HCT116 (cell line): ENCODE results near the gene BAG2. TPM values are rescaled to one million over a fixed set of nuclear protein-coding genes. Genes with fewer than 3 reads are reported as not detected.

Source experiments
- ATAC-seq: fragments of 200-7000 bp; cut with Tn5 transposase; 2 replicates; pipeline ENCODE4 v1.9.1; 2020; ENCODE audit warnings: mild to moderate bottlenecking, moderate library complexity
- BruUV-seq: library from RNA; stranded (reverse); fragments of 400-500 nt; replicated peaks from 2 replicates; lab custom pipeline; 2021; lab: Mats Ljungman, UMichigan
- CTCF ChIA-PET: fragments of 300-600 bp; sonication (Branson Sonifier 250); formaldehyde crosslinking; loops from one replicate; lab custom pipeline; 2021; ENCODE audit warnings: antibody characterized with exemption; lab: Charles Lee
- POLR2A ChIA-PET: fragments of 300-600, 350-600 bp; sonication (Branson Sonifier 250); formaldehyde crosslinking; loops from one replicate; lab custom pipeline; 2021; ENCODE audit warnings: antibody characterized with exemption; lab: Charles Lee
- RAD21 ChIA-PET, 2 experiments: fragments of 300-600 bp; sonication (Branson Sonifier 250); formaldehyde crosslinking; loops; one replicate each; lab custom pipeline; 2023; ENCODE audit warnings: low total read pairs in 2 of 2; ENCODE audit not compliant: uncharacterized antibody in 2 of 2, unreplicated experiment in 2 of 2, low non-redundant PET in 1 of 2; lab: Charles Lee
- DNase-seq: peaks from one replicate; pipeline ENCODE4 v3.0.0-alpha.2; 2010; ENCODE audit warnings: low read depth, low spot score
- H2AFZ ChIP-seq: fragments of 200-600 bp; shearing (Covaris generic), sonication (generic); 2 replicates; pipeline ENCODE4 v1.6.1; 2017; ENCODE audit warnings: low read depth, mixed run types, mixed read lengths, antibody characterized with exemption, low read length; ENCODE audit not compliant: poor library complexity, severe bottlenecking
- H3K27ac ChIP-seq: 2 replicates; pipeline ENCODE4 v1.5.1; 2012; ENCODE audit warnings: low read depth, low read length
- H3K27me3 ChIP-seq: fragments of 200-600 bp; sonication (generic); 2 replicates; pipeline ENCODE4 v1.6.1; 2016; ENCODE audit warnings: mixed run types, low read length, mixed read lengths; ENCODE audit not compliant: insufficient read depth
- H3K36me3 ChIP-seq, 2 experiments: fragments of 200-500 bp in 1 of 2; fragments of 200-600 bp in 1 of 2; sonication (Bioruptor generic) in 1 of 2; sonication (generic) in 1 of 2; 2 replicates each; pipeline versions ENCODE4 v1.5.1 to v1.6.1; 2014 to 2016; ENCODE audit warnings: low read length in 2 of 2, inconsistent platforms in 1 of 2, mixed read lengths in 1 of 2, mixed run types in 1 of 2; ENCODE audit not compliant: insufficient read depth in 2 of 2, control insufficient read depth in 1 of 2
- H3K4me1 ChIP-seq, 2 experiments: fragments of 200-600 bp in 1 of 2; sonication (generic) in 1 of 2; 2 replicates each; pipeline versions ENCODE4 v1.5.1 to v1.6.1; 2012 to 2017; ENCODE audit warnings: low read length in 2 of 2, inconsistent platforms in 1 of 2, mild to moderate bottlenecking in 1 of 2, mixed read lengths in 1 of 2, mixed run types in 1 of 2, moderate library complexity in 1 of 2; ENCODE audit not compliant: insufficient read depth in 2 of 2, control insufficient read depth in 1 of 2
- H3K4me2 ChIP-seq: fragments of 200-600 bp; sonication (generic); 2 replicates; pipeline ENCODE4 v1.6.1; 2017; ENCODE audit warnings: mixed run types, low read length, mixed read lengths
- H3K4me3 ChIP-seq, 2 experiments: fragments of 200-600 bp in 1 of 2; sonication (generic) in 1 of 2; replicated peaks in 1 of 2; 2 replicates each; pipeline ENCODE4 v1.5.1; 2011 to 2016; ENCODE audit warnings: low read length in 2 of 2, control low read depth in 1 of 2, low read depth in 1 of 2, mild to moderate bottlenecking in 1 of 2, mixed read lengths in 1 of 2, mixed run types in 1 of 2
- H3K79me2 ChIP-seq: fragments of 200-600 bp; sonication (generic); 2 replicates; pipeline ENCODE4 v1.6.1; 2017; ENCODE audit warnings: mild to moderate bottlenecking, mixed run types, low read length, moderate library complexity, mixed read lengths; ENCODE audit not compliant: insufficient read depth
- H3K9ac ChIP-seq: fragments of 200-600 bp; sonication (generic); 2 replicates; pipeline ENCODE4 v1.6.1; 2016; ENCODE audit warnings: low read length, mixed read lengths
- H3K9me2 ChIP-seq: fragments of 200-600 bp; sonication (generic), shearing (Covaris generic); 2 replicates; pipeline ENCODE4 v1.6.1; 2017; ENCODE audit warnings: mixed run types, mild to moderate bottlenecking, moderate library complexity; ENCODE audit not compliant: insufficient read depth
- H3K9me3 ChIP-seq, 2 experiments: fragments of 200-500 bp in 1 of 2; fragments of 200-600 bp in 1 of 2; sonication (Bioruptor generic) in 1 of 2; sonication (generic) in 1 of 2; 2 replicates each; pipeline ENCODE4 v1.6.1; 2014 to 2017; ENCODE audit warnings: low read length in 2 of 2, mixed read lengths in 2 of 2, inconsistent platforms in 1 of 2, low read depth in 1 of 2, mild to moderate bottlenecking in 1 of 2, mixed run types in 1 of 2, moderate library complexity in 1 of 2; ENCODE audit not compliant: control insufficient read depth in 1 of 2, insufficient read depth in 1 of 2
- H4K20me1 ChIP-seq: fragments of 200-600 bp; sonication (generic), shearing (Covaris generic); 2 replicates; pipeline ENCODE4 v1.6.1; 2017; ENCODE audit warnings: mixed run types, mild to moderate bottlenecking, moderate library complexity; ENCODE audit not compliant: insufficient read depth
- CBX3 ChIP-seq: IDR thresholded peaks from 2 replicates; pipeline ENCODE4 v1.6.1; 2012; ENCODE audit warnings: low read depth
- CEBPB ChIP-seq: IDR thresholded peaks from 2 replicates; pipeline ENCODE4 v1.6.1; 2012; ENCODE audit warnings: low read depth
- CTCF ChIP-seq, 3 experiments: fragments of 200-600 bp in 1 of 3; sonication (generic) in 1 of 3; IDR thresholded peaks in 2 of 3; conservative IDR thresholded peaks in 1 of 3; 2 replicates each; pipeline ENCODE4 v1.5.1; 2012 to 2017; ENCODE audit warnings: low read depth in 2 of 3, low read length in 2 of 3, antibody characterized with exemption in 1 of 3, borderline replicate concordance in 1 of 3, control low read depth in 1 of 3, mild to moderate bottlenecking in 1 of 3, mixed read lengths in 1 of 3, mixed run types in 1 of 3, moderate library complexity in 1 of 3; ENCODE audit not compliant: insufficient read depth in 1 of 3
- ELF1 ChIP-seq: IDR thresholded peaks from 2 replicates; pipeline ENCODE4 v1.6.1; 2012; ENCODE audit warnings: low read depth, borderline replicate concordance
- EZH2 ChIP-seq: fragments of 200-600 bp; sonication (generic); IDR thresholded peaks from 2 replicates; pipeline ENCODE4 v1.6.1; 2017; ENCODE audit warnings: antibody characterized with exemption, mixed run types
- FOSL1 ChIP-seq: IDR thresholded peaks from 2 replicates; pipeline ENCODE4 v1.6.1; 2012; ENCODE audit warnings: low read depth
- JUND ChIP-seq: IDR thresholded peaks from 2 replicates; pipeline ENCODE4 v1.6.1; 2012
- POLR2A ChIP-seq: IDR thresholded peaks from 2 replicates; pipeline ENCODE4 v1.7.0; 2011; ENCODE audit warnings: borderline replicate concordance; ENCODE audit not compliant: insufficient read depth, insufficient read length; ENCODE audit errors: extremely low read depth
- POLR2AphosphoS5 ChIP-seq: IDR thresholded peaks from 2 replicates; pipeline ENCODE4 v1.6.1; 2011; ENCODE audit warnings: mild to moderate bottlenecking, low read depth, low read length, moderate library complexity
- RAD21 ChIP-seq: IDR thresholded peaks from 2 replicates; pipeline ENCODE4 v1.6.1; 2012; ENCODE audit warnings: low read depth, mild to moderate bottlenecking
- SIN3A ChIP-seq: IDR thresholded peaks from 2 replicates; pipeline ENCODE4 v1.6.1; 2012; ENCODE audit warnings: low read depth
- SP1 ChIP-seq: IDR thresholded peaks from 2 replicates; pipeline ENCODE4 v1.6.1; 2012; ENCODE audit warnings: low read depth
- TCF7L2 ChIP-seq: IDR thresholded peaks from 2 replicates; pipeline ENCODE4 v1.7.0; 2011; ENCODE audit warnings: borderline replicate concordance, inconsistent platforms; ENCODE audit not compliant: insufficient read depth, insufficient read length; ENCODE audit errors: extremely low read depth
- YY1 ChIP-seq: IDR thresholded peaks from 2 replicates; pipeline ENCODE4 v1.6.1; 2011; ENCODE audit warnings: low read length, low read depth, moderate library complexity, mild to moderate bottlenecking; ENCODE audit not compliant: insufficient replicate concordance; ENCODE audit errors: extremely low read depth
- ZFX ChIP-seq: fragments of 450-650 bp; IDR thresholded peaks from 2 replicates; pipeline ENCODE4 v1.6.1; 2017
- intact Hi-C: fragments of 100-400 bp; cut with micrococcal nuclease; formaldehyde crosslinking; loops from 2 replicates; pipeline ENCODE4 v1.10.0; 2022
- total RNA-seq: library from RNA; stranded (reverse); gene quantifications from one replicate; pipeline ENCODE4 v1.2.1, GENCODE V29; 2021; ENCODE audit not compliant: unreplicated experiment
- TF ChIP-seq, protein P1 (sequence below): IDR thresholded peaks from 2 replicates; pipeline ENCODE4 v1.6.1; 2012

BAG2 gene
- total RNA-seq, 1 experiment from 2014 or later = 13.5 TPM

DNA sequence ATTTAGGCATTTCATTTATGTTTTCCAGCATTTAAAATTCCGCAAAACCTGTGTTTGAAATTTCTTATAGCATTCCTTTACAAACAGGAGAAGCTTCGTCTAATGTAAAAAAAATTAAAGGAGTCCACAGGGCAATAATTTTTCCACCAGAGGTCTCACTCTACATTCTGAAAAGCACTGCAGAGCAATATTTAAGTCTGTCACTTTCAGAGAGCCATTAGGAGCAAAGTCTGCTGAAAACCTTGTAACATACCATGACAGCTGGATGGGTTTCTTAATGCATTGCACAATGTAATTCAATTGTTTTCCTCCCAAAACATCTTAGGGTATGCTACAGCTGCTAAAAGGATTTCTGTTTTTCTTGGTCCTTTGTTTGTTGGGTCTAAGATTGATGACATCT, 18.0 kb downstream of the BAG2 start:
- Histone ChIP-seq H3K79me2 (peaks cover 6% of the 10 kb centered on the region; the same call in 1 of the 2 replicates), H3K9ac (no peak overlapping the region), H3K27me3 (no peaks in the 10 kb centered on the region), H3K36me3 (peaks cover 6 to 9% of the 10 kb centered on the region in 2 experiments), H3K4me2 (no peak overlapping the region), H2AFZ (no peak overlapping the region), H3K9me3 (no peaks in the 10 kb centered on the region), H3K9me2 (no peaks in the 10 kb centered on the region), H3K27ac (no peak overlapping the region)
- DNase-seq (no peak), ATAC-seq (no peak)
- CTCF ChIA-PET = interaction anchor here (0.7 to 2.4 kb wide), 6 partner anchors 8 to 135 kb away, joined by 3 to 9 read pairs (median 4); partner anchors contain the start of gene PRIM2
- BruUV-seq = no TSS peak
- intact Hi-C loops = loop anchor here (2.0 kb wide), 1 partner anchor 127 kb away; the partner anchor contains the start of gene PRIM2
- RAD21 ChIA-PET = no interaction called here
- POLR2A ChIA-PET = interaction anchor here (1.0 kb wide), 1 partner anchor 18 kb away, joined by 4 read pairs; the partner anchor contains the start of gene BAG2
- TF ChIP-seq CTCF (IDR thresholded peaks at IDR 0.05 in 2 of 3, conservative IDR thresholded peaks at IDR 0.05 in 1 of 3; ENCODE audit: borderline replicate concordance in 1 of 3, insufficient read depth in 1 of 3, low read depth in 2 of 3, low read length in 2 of 3) (peak in 2 of 3 experiments; percentile 17 to 36; a peak in 3 of 6 replicates), POLR2A (no peak), RAD21 (peak; percentile 46), YY1 (no peak), CEBPB (no peak)
- TF ChIP-seq, all 23 proteins: peak for 2
- Histone ChIP-seq H4K20me1 (0 out of 2 replicates have a peak, but pooled peaks cover 5% of the 10 kb centered on the region), H3K4me3 (no peak overlapping the region), H3K4me1 (no peaks in the 10 kb centered on the region)

- no peak overlapping the region for H3K4me3 ChIP-seq
- ChIA-PET POLR2A (no interaction called here), RAD21 (no interaction called here)
- no peaks in the 10 kb centered on the region for H3K9me3 ChIP-seq
- no TSS peak for BruUV-seq
- no peak overlapping the region for H3K9ac ChIP-seq
- peaks cover 2 to 3% of the 10 kb centered on the region in 2 experiments for H3K36me3 ChIP-seq
- no peaks in the 10 kb centered on the region for H3K9me2 ChIP-seq
- no peaks in the 10 kb centered on the region for H3K4me1 ChIP-seq
- ATAC-seq = no peak
- H2AFZ ChIP-seq = no peak overlapping the region
- no peak overlapping the region for H3K4me2 ChIP-seq
- no peak for DNase-seq
- 0 out of 2 replicates have a peak, but pooled peaks cover 5% of the 10 kb centered on the region for H4K20me1 ChIP-seq
- TF ChIP-seq TCF7L2 (no peak), POLR2A (no peak), POLR2AphosphoS5 (no peak), SP1 (no peak), ELF1 (no peak), ZFX (no peak), JUND (no peak), SIN3A (no peak), CBX3 (no peak), FOSL1 (no peak), EZH2 (no peak)
- TF ChIP-seq, protein P1, sequence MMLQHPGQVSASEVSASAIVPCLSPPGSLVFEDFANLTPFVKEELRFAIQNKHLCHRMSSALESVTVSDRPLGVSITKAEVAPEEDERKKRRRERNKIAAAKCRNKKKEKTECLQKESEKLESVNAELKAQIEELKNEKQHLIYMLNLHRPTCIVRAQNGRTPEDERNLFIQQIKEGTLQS = no peak
- TF ChIP-seq, all 23 proteins: peak for 0
- CTCF ChIA-PET = no interaction called here
- Histone ChIP-seq H3K27me3 (no peaks in the 10 kb centered on the region), H3K27ac (no peak overlapping the region), H3K79me2 (no peaks in the 10 kb centered on the region; the same call in 1 of the 2 replicates)
- intact Hi-C loops = no loop called here
Measured at GRCh38 chr6:57193177-57193576, 21.1 kb downstream of the BAG2 start.
